Endothelial cell of umbilical vein (primary cell): ENCODE data around the gene UPF3A. TPM values are rescaled to one million over a fixed set of nuclear protein-coding genes. Genes with fewer than 3 reads are reported as not detected.

Experiments
- BruUV-seq: library from RNA; stranded (reverse); fragments of 400-500 nt; replicated peaks from 2 replicates; lab custom pipeline; 2021; lab: Mats Ljungman, UMichigan
- CTCF ChIA-PET: fragments of 300-600, 350-600 bp; sonication (Branson Sonifier 250); formaldehyde crosslinking; loops from one replicate; lab custom pipeline; 2021; ENCODE audit warnings: antibody characterized with exemption, inconsistent platforms; lab: Charles Lee
- POLR2A ChIA-PET: fragments of 300-600, 350-600 bp; sonication (Branson Sonifier 250); formaldehyde crosslinking; loops from one replicate; lab custom pipeline; 2021; ENCODE audit warnings: antibody characterized with exemption, inconsistent platforms; lab: Charles Lee
- DNase-seq: peaks from one replicate; pipeline ENCODE4 v3.0.0-alpha.2; 2011; ENCODE audit warnings: low read depth, low spot score
- FAIRE-seq: peaks from 2 replicates; lab custom pipeline; 2011; peaks lifted over from hg19 to GRCh38; lab: Jason Lieb, UNC
- H2AFZ ChIP-seq: 2 replicates; pipeline ENCODE4 v1.6.0; 2012; ENCODE audit warnings: low read depth, low read length, control low read depth, inconsistent platforms
- H3K27ac ChIP-seq: 2 replicates; pipeline ENCODE4 v1.5.1; 2011; ENCODE audit warnings: low read depth, mild to moderate bottlenecking, control low read depth, low read length, moderate library complexity; ENCODE audit not compliant: insufficient read depth
- H3K27me3 ChIP-seq, 2 experiments: 2 replicates each; pipeline versions ENCODE4 v1.6.0 to v1.6.1; 2011; ENCODE audit warnings: low read length in 2 of 2, mixed read lengths in 1 of 2; ENCODE audit not compliant: control insufficient read depth in 2 of 2, insufficient read depth in 2 of 2
- H3K36me3 ChIP-seq, 2 experiments: 2 replicates in 1 of 2; 3 replicates in 1 of 2; pipeline ENCODE4 v1.5.1; 2011; ENCODE audit warnings: low read length in 2 of 2, mild to moderate bottlenecking in 1 of 2, moderate library complexity in 1 of 2; ENCODE audit not compliant: control insufficient read depth in 2 of 2, insufficient read depth in 2 of 2; ENCODE audit errors: extremely low read depth in 1 of 2
- H3K4me1 ChIP-seq: 3 replicates; pipeline ENCODE4 v1.5.1; 2011; ENCODE audit warnings: mild to moderate bottlenecking, low read length; ENCODE audit not compliant: control insufficient read depth, insufficient read depth; ENCODE audit errors: extremely low read depth
- H3K4me2 ChIP-seq: 2 replicates; pipeline ENCODE4 v1.6.1; 2011; ENCODE audit warnings: low read length, control low read depth, mixed read lengths; ENCODE audit not compliant: insufficient read depth
- H3K4me3 ChIP-seq, 3 experiments: fragments of 200-600 bp in 1 of 3; sonication (generic), shearing (Covaris generic) in 1 of 3; replicated peaks in 1 of 3; 2 replicates each; pipeline ENCODE4 v1.5.1; 2011 to 2016; ENCODE audit warnings: control low read depth in 3 of 3, low read length in 3 of 3, mild to moderate bottlenecking in 2 of 3, inconsistent platforms in 1 of 3, low read depth in 1 of 3, moderate library complexity in 1 of 3; ENCODE audit not compliant: insufficient read depth in 1 of 3
- H3K79me2 ChIP-seq: 2 replicates; pipeline ENCODE4 v1.6.0; 2012; ENCODE audit warnings: low read length, inconsistent platforms; ENCODE audit not compliant: control insufficient read depth, insufficient read depth
- H3K9ac ChIP-seq: replicated peaks from 2 replicates; pipeline ENCODE3; 2011; ENCODE audit warnings: low read length, control low read depth; ENCODE audit not compliant: insufficient read depth; ENCODE audit errors: extremely low read depth
- H3K9me1 ChIP-seq: replicated peaks from 3 replicates; pipeline ENCODE4 v1.6.0; 2011; ENCODE audit warnings: mild to moderate bottlenecking, low read length; ENCODE audit not compliant: control insufficient read depth, insufficient read depth; ENCODE audit errors: extremely low read depth
- H3K9me3 ChIP-seq: replicated peaks from 2 replicates; pipeline ENCODE4 v1.5.1; 2012; ENCODE audit warnings: low read length, inconsistent platforms; ENCODE audit not compliant: control insufficient read depth, insufficient read depth
- H4K20me1 ChIP-seq: replicated peaks from 2 replicates; pipeline ENCODE3; 2011; ENCODE audit warnings: mild to moderate bottlenecking, low read length; ENCODE audit not compliant: control insufficient read depth, insufficient read depth; ENCODE audit errors: extremely low read depth
- CTCF ChIP-seq, 2 donors: IDR thresholded peaks; 1 replicate in 1 of 2; 2 replicates in 1 of 2; pipeline ENCODE4 v1.5.1; 2011; ENCODE audit warnings: low read length in 2 of 2, mild to moderate bottlenecking in 2 of 2, moderate library complexity in 2 of 2, control low read depth in 1 of 2, inconsistent platforms in 1 of 2, low read depth in 1 of 2; ENCODE audit not compliant: insufficient read depth in 1 of 2; ENCODE audit errors: extremely low read depth in 1 of 2
- EZH2 ChIP-seq: IDR thresholded peaks from 2 replicates; pipeline ENCODE4 v1.6.1; 2012; ENCODE audit warnings: borderline replicate concordance, low read depth, mild to moderate bottlenecking, moderate library complexity, low read length, inconsistent platforms; ENCODE audit not compliant: severe bottlenecking
- FOS ChIP-seq: IDR thresholded peaks from 2 replicates; pipeline ENCODE4 v1.6.1; 2011; ENCODE audit warnings: mild to moderate bottlenecking, low read length, moderate library complexity, borderline replicate concordance; ENCODE audit not compliant: insufficient read depth
- GATA2 ChIP-seq: IDR thresholded peaks from 2 replicates; pipeline ENCODE4 v1.7.0; 2011; ENCODE audit warnings: low read depth, mild to moderate bottlenecking, moderate library complexity, mixed read lengths, low read length; ENCODE audit not compliant: insufficient read length, insufficient read depth
- JUN ChIP-seq: IDR thresholded peaks from 2 replicates; pipeline ENCODE4 v1.6.1; 2011; ENCODE audit warnings: borderline replicate concordance, low read depth; ENCODE audit not compliant: insufficient read length, insufficient read depth
- MAX ChIP-seq: IDR thresholded peaks from 2 replicates; pipeline ENCODE4 v1.6.1; 2011; ENCODE audit not compliant: insufficient read depth, insufficient read length
- MYC ChIP-seq: IDR thresholded peaks from one replicate; pipeline ENCODE4 v1.6.1; 2011; ENCODE audit warnings: mild to moderate bottlenecking, low read depth, low read length
- POLR2A ChIP-seq: IDR thresholded peaks from 2 replicates; pipeline ENCODE4 v1.6.1; 2012; ENCODE audit warnings: low read depth, mild to moderate bottlenecking, control low read depth, low read length
- POLR2AphosphoS5 ChIP-seq: IDR thresholded peaks from 2 replicates; pipeline ENCODE4 v1.6.1; 2012; ENCODE audit warnings: low read depth, mild to moderate bottlenecking, control low read depth, low read length, moderate library complexity; ENCODE audit not compliant: insufficient read depth
- dilution Hi-C: fragments of 300-500 bp; cut with MboI; formaldehyde crosslinking; loops from one replicate; pipeline ENCODE4 v1.15.0; 2019; ENCODE audit warnings: low sequenced_read_pairs; ENCODE audit not compliant: extremely low pct_ligation_motif_present
- intact Hi-C: fragments of 100-400 bp; cut with micrococcal nuclease; formaldehyde crosslinking; loops from one replicate; pipeline ENCODE4 v1.10.0; 2022
- polyA plus RNA-seq, 4 experiments: library from polyadenylated mRNA; depleted of rRNA in 3 of 4; stranded (reverse) in 3 of 4; unstranded in 1 of 4; fragments of >200 nt; gene quantifications; 2 replicates each; pipeline versions ENCODE4 v1.2.1 to v1.2.3, GENCODE V29; 2011 to 2012; ENCODE audit warnings: missing spikeins in 1 of 4
- total RNA-seq: library from RNA; stranded (reverse); gene quantifications from 2 replicates; pipeline ENCODE4 v1.2.3, GENCODE V29; 2021

Gene UPF3A
- total and polyA plus RNA-seq, 2 donors (not counting 3 experiments of a cell fraction or from before 2014, with no cell fraction given): 37.2 to 75.4 TPM

GRCh38 chr13:114286808-114287207 lies 5.4 kb downstream of the UPF3A start:
- DNase-seq (no peak), FAIRE-seq (no peak)
- H3K27me3 ChIP-seq: no peaks in the 10 kb centered on the region
- ChIA-PET POLR2A (no interaction called here), CTCF (no interaction called here)
- no peaks in the 10 kb centered on the region for H3K9me1 ChIP-seq
- dilution Hi-C loops (no loop called here), intact Hi-C loops (no loop called here)
- H3K4me3 ChIP-seq: no peak overlapping the region
- no TSS peak for BruUV-seq
- peaks cover 30% of the 10 kb centered on the region for H3K79me2 ChIP-seq
- no peak overlapping the region for H3K27ac ChIP-seq
- peaks cover 11 to 15% of the 10 kb centered on the region in 2 experiments for H3K36me3 ChIP-seq
- no peak overlapping the region for H3K9ac ChIP-seq
- H4K20me1 ChIP-seq: no peaks in the 10 kb centered on the region
- no peak overlapping the region for H2AFZ ChIP-seq
- H3K9me3 ChIP-seq: no peaks in the 10 kb centered on the region
- no peak for TF ChIP-seq EZH2
- no peak for TF ChIP-seq JUN
- no peak for TF ChIP-seq MYC
- TF ChIP-seq CTCF (IDR thresholded peaks at IDR 0.05; ENCODE audit: extremely low read depth in 1 of 2, insufficient read depth in 1 of 2, low read depth in 1 of 2, low read length in 2 of 2): no peak
- TF ChIP-seq FOS: no peak
- TF ChIP-seq POLR2A: no peak
- TF ChIP-seq POLR2AphosphoS5: no peak
- TF ChIP-seq MAX: no peak
- no peak for TF ChIP-seq GATA2
- H3K4me1 ChIP-seq: peaks cover 3% of the 10 kb centered on the region
- no peak overlapping the region for H3K4me2 ChIP-seq
